ENCODE measurements around the gene CREM. TPM values are rescaled to one million over a fixed set of nuclear protein-coding genes. Genes with fewer than 3 reads are reported as not detected.
A peak's percentile ranks its signal among the peaks of the same experiment; 100 is the strongest.

The CREM gene
- total RNA-seq, 2 experiments from 2014 or later, result 65.7 to 67.0 TPM

GRCh38 chr10:35119378-35119777 lies 7.3 kb upstream of the CREM start:
- H3K36me3 Mint-ChIP-seq (ENCODE audit: low read depth), result no peaks in the 10 kb centered on the region
- ATAC-seq (ENCODE audit: poor library complexity), result no peak
- Histone ChIP-seq H3K36me3 (ENCODE audit: insufficient read depth, low read length) (no peaks in the 10 kb centered on the region), H3K4me1 (ENCODE audit: insufficient read depth, low read length) (no peaks in the 10 kb centered on the region), H3K9me3 (ENCODE audit: control insufficient read depth in 1 of 2, insufficient read depth in 1 of 2, low read length in 2 of 2) (no peaks in the 10 kb centered on the region), H3K4me3 (ENCODE audit: low read length) (no peak overlapping the region), H3K27me3 (ENCODE audit: control insufficient read depth in 1 of 2, insufficient read depth in 2 of 2, low read length in 2 of 2) (no peaks in the 10 kb centered on the region), H3K27ac (ENCODE audit: low read depth in 1 of 2, low read length in 2 of 2) (no peak overlapping the region)
- H3K9me3 Mint-ChIP-seq, result no peaks in the 10 kb centered on the region
- DNase-seq, result no peak
- no peak for TF ChIP-seq CTCF (IDR thresholded peaks at IDR 0.05)
- H3K4me1 Mint-ChIP-seq (ENCODE audit: low read depth), result no peaks in the 10 kb centered on the region
- ChIA-PET POLR2A (no interaction called here), CTCF (interaction anchor here (1.0 to 5.2 kb wide), 6 partner anchors 9 to 125 kb away, joined by 3 to 36 read pairs (median 4); no protein-coding TSS in a partner anchor)
- H3K4me3 Mint-ChIP-seq, result no peak overlapping the region
- no peaks in the 10 kb centered on the region for H3K27me3 Mint-ChIP-seq
- intact Hi-C loops (cut with DNase I, micrococcal nuclease), result loop anchor here in 1 of 2 experiments (10.0 kb wide), 1 partner anchor 445 kb away; no protein-coding TSS in a partner anchor
- no peak overlapping the region for H3K27ac Mint-ChIP-seq

GRCh38 chr10:35124540-35124939 lies 2.1 kb upstream of the CREM start:
- ChIA-PET CTCF (interaction anchor here (5.5 kb wide), 1 partner anchor 71 kb away, joined by 102 read pairs; no protein-coding TSS in a partner anchor), POLR2A (interaction anchor here (4.4 kb wide), 1 partner anchor 71 kb away, joined by 217 read pairs; no protein-coding TSS in a partner anchor)
- Mint-ChIP-seq H3K27ac (peak overlapping the region; percentile 93), H3K4me1 (ENCODE audit: low read depth) (peaks cover 29% of the 10 kb centered on the region), H3K36me3 (ENCODE audit: low read depth) (peaks cover 21% of the 10 kb centered on the region), H3K27me3 (no peaks in the 10 kb centered on the region), H3K4me3 (peak overlapping the region; percentile 20), H3K9me3 (no peaks in the 10 kb centered on the region)
- H3K9me3 ChIP-seq (ENCODE audit: control insufficient read depth in 1 of 2, insufficient read depth in 1 of 2, low read length in 2 of 2), result no peaks in the 10 kb centered on the region
- peaks cover 21% of the 10 kb centered on the region for H3K4me1 ChIP-seq (ENCODE audit: insufficient read depth, low read length)
- H3K27ac ChIP-seq (ENCODE audit: low read depth in 1 of 2, low read length in 2 of 2), result no peak overlapping the region
- intact Hi-C loops (cut with DNase I, micrococcal nuclease), result loop anchor here in 1 of 2 experiments (1.0 to 10.0 kb wide), 4 partner anchors 34 to 513 kb away; partner anchors contain the start of gene CUL2
- H3K4me3 ChIP-seq (ENCODE audit: low read length), result no peak overlapping the region
- DNase-seq (no peak), ATAC-seq (ENCODE audit: poor library complexity) (no peak)
- H3K27me3 ChIP-seq (ENCODE audit: control insufficient read depth in 1 of 2, insufficient read depth in 2 of 2, low read length in 2 of 2), result no peaks in the 10 kb centered on the region
- TF ChIP-seq CTCF (IDR thresholded peaks at IDR 0.05), result no peak
- no peaks in the 10 kb centered on the region for H3K36me3 ChIP-seq (ENCODE audit: insufficient read depth, low read length)

- Histone ChIP-seq H3K27ac (ENCODE audit: low read depth in 1 of 2, low read length in 2 of 2) (peak overlapping the region; percentile 96 to 99), H3K4me1 (ENCODE audit: insufficient read depth, low read length) (peaks cover 23% of the 10 kb centered on the region), H3K36me3 (ENCODE audit: insufficient read depth, low read length) (no peaks in the 10 kb centered on the region), H3K9me3 (ENCODE audit: control insufficient read depth in 1 of 2, insufficient read depth in 1 of 2, low read length in 2 of 2) (no peaks in the 10 kb centered on the region), H3K4me3 (ENCODE audit: low read length) (peak overlapping the region; percentile 62), H3K27me3 (ENCODE audit: control insufficient read depth in 1 of 2, insufficient read depth in 2 of 2, low read length in 2 of 2) (no peaks in the 10 kb centered on the region)
- no peak for TF ChIP-seq CTCF (IDR thresholded peaks at IDR 0.05)
- peak; percentile 1 for ATAC-seq (ENCODE audit: poor library complexity)
- Mint-ChIP-seq H3K36me3 (ENCODE audit: low read depth) (peaks cover 21% of the 10 kb centered on the region), H3K27me3 (no peaks in the 10 kb centered on the region), H3K4me1 (ENCODE audit: low read depth) (peaks cover 41% of the 10 kb centered on the region), H3K9me3 (no peaks in the 10 kb centered on the region), H3K27ac (peak overlapping the region; percentile 93), H3K4me3 (peak overlapping the region; percentile 98)
- no peak for DNase-seq
- CTCF ChIA-PET, result interaction anchor here (0.7 to 5.5 kb wide), 11 partner anchors 9 to 114 kb away, joined by 3 to 102 read pairs (median 4); partner anchors contain the start of gene CUL2
- POLR2A ChIA-PET, result interaction anchor here (0.7 to 4.4 kb wide), 19 partner anchors 24 to 322 kb away, joined by 3 to 217 read pairs (median 4); partner anchors contain the start of gene CUL2
- intact Hi-C loops (cut with DNase I, micrococcal nuclease), result loop anchor here (2.0 to 10.0 kb wide), 4 partner anchors 34 to 319 kb away; partner anchors contain the start of genes CCNY (in 1 of the 2) and CUL2 (in 1 of the 2)
These were observed 550 bp upstream of the CREM start for GRCh38 chr10:35126062-35126529.
